Panc1 (cell line): ENCODE measurements around the gene SPTBN1. TPM values are rescaled to one million over a fixed set of nuclear protein-coding genes. Genes with fewer than 3 reads are reported as not detected.

ENCODE experiments used
- ATAC-seq: fragments of 200-7000 bp; cut with Tn5 transposase; 2 replicates; pipeline ENCODE4 v1.9.1; 2020; ENCODE audit warnings: mild to moderate bottlenecking, moderate library complexity
- BruUV-seq: library from RNA; stranded (reverse); fragments of 400-500 nt; replicated peaks from 2 replicates; lab custom pipeline; 2021; lab: Mats Ljungman, UMichigan
- CTCF ChIA-PET: fragments of 300-600 bp; sonication (Branson Sonifier 250); formaldehyde crosslinking; loops from one replicate; lab custom pipeline; 2022; ENCODE audit warnings: antibody characterized with exemption; lab: Charles Lee
- POLR2A ChIA-PET: fragments of 300-600 bp; sonication (Branson Sonifier 250); formaldehyde crosslinking; loops from one replicate; lab custom pipeline; 2022; ENCODE audit warnings: antibody characterized with exemption; lab: Charles Lee
- DNase-seq: peaks from one replicate; pipeline ENCODE4 v3.0.0-alpha.2; 2010; ENCODE audit warnings: low read depth, low spot score
- H3K27ac ChIP-seq: 2 replicates; pipeline ENCODE4 v1.5.1; 2011; ENCODE audit warnings: mild to moderate bottlenecking, low read length, inconsistent platforms
- H3K27me3 ChIP-seq: fragments of 200-500 bp; sonication (Bioruptor generic); 2 replicates; pipeline ENCODE4 v1.6.0; 2014; ENCODE audit warnings: low read length, inconsistent platforms; ENCODE audit not compliant: control insufficient read depth, insufficient read depth
- H3K36me3 ChIP-seq: fragments of 200-500 bp; sonication (Bioruptor generic); 2 replicates; pipeline ENCODE4 v1.5.1; 2014; ENCODE audit warnings: inconsistent platforms, mild to moderate bottlenecking, low read length, moderate library complexity; ENCODE audit not compliant: control insufficient read depth, insufficient read depth
- H3K4me1 ChIP-seq: 2 replicates; pipeline ENCODE4 v1.5.1; 2011; ENCODE audit warnings: inconsistent platforms, mild to moderate bottlenecking, low read length, moderate library complexity; ENCODE audit not compliant: control insufficient read depth, insufficient read depth
- H3K4me3 ChIP-seq, 2 experiments: 2 replicates each; pipeline ENCODE4 v1.5.1; 2011 to 2012; ENCODE audit warnings: low read depth in 2 of 2, low read length in 2 of 2, mild to moderate bottlenecking in 2 of 2, inconsistent platforms in 1 of 2, moderate library complexity in 1 of 2
- H3K9me3 ChIP-seq: fragments of 200-500 bp; sonication (Bioruptor generic); 2 replicates; pipeline ENCODE4 v1.5.1; 2014; ENCODE audit warnings: low read depth, mild to moderate bottlenecking, inconsistent platforms, low read length, moderate library complexity; ENCODE audit not compliant: control insufficient read depth, insufficient read depth
- POLR2AphosphoS5 ChIP-seq: IDR thresholded peaks from 2 replicates; pipeline ENCODE4 v1.6.1; 2012; ENCODE audit warnings: mild to moderate bottlenecking, low read depth, low read length, moderate library complexity
- SIN3A ChIP-seq: IDR thresholded peaks from 2 replicates; pipeline ENCODE4 v1.6.1; 2012; ENCODE audit warnings: low read depth, mild to moderate bottlenecking, low read length, moderate library complexity, borderline replicate concordance; ENCODE audit not compliant: insufficient read depth
- TCF7L2 ChIP-seq: IDR thresholded peaks from 2 replicates; pipeline ENCODE4 v1.6.1; 2011; ENCODE audit warnings: mild to moderate bottlenecking, low read depth, low read length, inconsistent platforms
- in situ Hi-C: cut with HindIII; loops from 2 replicates; pipeline ENCODE4 v1.10.0; 2016; ENCODE audit warnings: low sequenced_read_pairs, low pct_unique_long_range_greater_than_20kb
- intact Hi-C: fragments of 100-400 bp; cut with micrococcal nuclease; formaldehyde crosslinking; loops from one replicate; pipeline ENCODE4 v1.10.0; 2022; ENCODE audit not compliant: unreplicated experiment
- total RNA-seq: library from RNA; stranded (reverse); gene quantifications from one replicate; pipeline ENCODE4 v1.2.1, GENCODE V29; 2021; ENCODE audit not compliant: unreplicated experiment
- TF ChIP-seq, protein P1 (sequence below): fragments of 450-650 bp; IDR thresholded peaks from 2 replicates; pipeline ENCODE4 v1.5.1; 2017; ENCODE audit warnings: mild to moderate bottlenecking
- TF ChIP-seq, protein P2 (sequence below), 2 experiments: IDR thresholded peaks; 2 replicates each; pipeline ENCODE4 v1.6.1; 2011 to 2012; ENCODE audit warnings: low read depth in 2 of 2, control low read depth in 1 of 2, low read length in 1 of 2, mild to moderate bottlenecking in 1 of 2, moderate library complexity in 1 of 2; ENCODE audit not compliant: insufficient read depth in 1 of 2

Gene SPTBN1
- total RNA-seq, 1 experiment from 2014 or later: 169 TPM

DNA sequence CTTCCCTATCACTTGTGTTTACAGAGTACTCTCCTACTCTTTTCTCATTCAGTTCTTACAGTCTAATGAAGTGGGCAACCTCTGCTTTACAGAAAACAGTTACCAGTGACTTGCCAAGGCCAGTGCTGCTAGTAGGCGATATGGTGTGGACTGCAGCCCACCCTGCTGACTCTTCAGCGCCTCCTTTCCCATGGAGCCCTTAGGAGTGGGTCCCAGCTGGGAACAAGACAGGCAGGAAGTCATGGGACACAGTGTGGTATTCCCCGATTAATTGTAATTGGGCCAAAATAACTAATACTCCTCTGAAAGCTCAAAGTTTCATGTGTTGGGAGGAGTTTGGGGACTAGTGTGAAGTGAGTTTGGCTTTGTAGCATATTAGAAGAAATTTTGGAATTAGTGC is 147.2 kb downstream of the SPTBN1 start:
- H3K4me1 ChIP-seq: no peaks in the 10 kb centered on the region; the same call in 1 of the 2 replicates
- H3K9me3 ChIP-seq: no peaks in the 10 kb centered on the region
- H3K27me3 ChIP-seq: no peaks in the 10 kb centered on the region
- H3K4me3 ChIP-seq: no peak overlapping the region
- BruUV-seq: no TSS peak
- peaks cover 2% of the 10 kb centered on the region; the same call in 1 of the 2 replicates for H3K36me3 ChIP-seq
- CTCF ChIA-PET: interaction anchor here (0.9 kb wide), 1 partner anchor 496 kb away, joined by 3 read pairs; no protein-coding TSS in a partner anchor
- 0 out of 2 replicates have a peak, but pooled peaks have one; percentile 19 for ATAC-seq
- intact Hi-C loops (no loop called here), in situ Hi-C loops (no loop called here)
- TF ChIP-seq POLR2AphosphoS5: no peak
- TF ChIP-seq, protein P1, sequence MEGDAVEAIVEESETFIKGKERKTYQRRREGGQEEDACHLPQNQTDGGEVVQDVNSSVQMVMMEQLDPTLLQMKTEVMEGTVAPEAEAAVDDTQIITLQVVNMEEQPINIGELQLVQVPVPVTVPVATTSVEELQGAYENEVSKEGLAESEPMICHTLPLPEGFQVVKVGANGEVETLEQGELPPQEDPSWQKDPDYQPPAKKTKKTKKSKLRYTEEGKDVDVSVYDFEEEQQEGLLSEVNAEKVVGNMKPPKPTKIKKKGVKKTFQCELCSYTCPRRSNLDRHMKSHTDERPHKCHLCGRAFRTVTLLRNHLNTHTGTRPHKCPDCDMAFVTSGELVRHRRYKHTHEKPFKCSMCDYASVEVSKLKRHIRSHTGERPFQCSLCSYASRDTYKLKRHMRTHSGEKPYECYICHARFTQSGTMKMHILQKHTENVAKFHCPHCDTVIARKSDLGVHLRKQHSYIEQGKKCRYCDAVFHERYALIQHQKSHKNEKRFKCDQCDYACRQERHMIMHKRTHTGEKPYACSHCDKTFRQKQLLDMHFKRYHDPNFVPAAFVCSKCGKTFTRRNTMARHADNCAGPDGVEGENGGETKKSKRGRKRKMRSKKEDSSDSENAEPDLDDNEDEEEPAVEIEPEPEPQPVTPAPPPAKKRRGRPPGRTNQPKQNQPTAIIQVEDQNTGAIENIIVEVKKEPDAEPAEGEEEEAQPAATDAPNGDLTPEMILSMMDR: no peak
- TF ChIP-seq, protein P2, sequence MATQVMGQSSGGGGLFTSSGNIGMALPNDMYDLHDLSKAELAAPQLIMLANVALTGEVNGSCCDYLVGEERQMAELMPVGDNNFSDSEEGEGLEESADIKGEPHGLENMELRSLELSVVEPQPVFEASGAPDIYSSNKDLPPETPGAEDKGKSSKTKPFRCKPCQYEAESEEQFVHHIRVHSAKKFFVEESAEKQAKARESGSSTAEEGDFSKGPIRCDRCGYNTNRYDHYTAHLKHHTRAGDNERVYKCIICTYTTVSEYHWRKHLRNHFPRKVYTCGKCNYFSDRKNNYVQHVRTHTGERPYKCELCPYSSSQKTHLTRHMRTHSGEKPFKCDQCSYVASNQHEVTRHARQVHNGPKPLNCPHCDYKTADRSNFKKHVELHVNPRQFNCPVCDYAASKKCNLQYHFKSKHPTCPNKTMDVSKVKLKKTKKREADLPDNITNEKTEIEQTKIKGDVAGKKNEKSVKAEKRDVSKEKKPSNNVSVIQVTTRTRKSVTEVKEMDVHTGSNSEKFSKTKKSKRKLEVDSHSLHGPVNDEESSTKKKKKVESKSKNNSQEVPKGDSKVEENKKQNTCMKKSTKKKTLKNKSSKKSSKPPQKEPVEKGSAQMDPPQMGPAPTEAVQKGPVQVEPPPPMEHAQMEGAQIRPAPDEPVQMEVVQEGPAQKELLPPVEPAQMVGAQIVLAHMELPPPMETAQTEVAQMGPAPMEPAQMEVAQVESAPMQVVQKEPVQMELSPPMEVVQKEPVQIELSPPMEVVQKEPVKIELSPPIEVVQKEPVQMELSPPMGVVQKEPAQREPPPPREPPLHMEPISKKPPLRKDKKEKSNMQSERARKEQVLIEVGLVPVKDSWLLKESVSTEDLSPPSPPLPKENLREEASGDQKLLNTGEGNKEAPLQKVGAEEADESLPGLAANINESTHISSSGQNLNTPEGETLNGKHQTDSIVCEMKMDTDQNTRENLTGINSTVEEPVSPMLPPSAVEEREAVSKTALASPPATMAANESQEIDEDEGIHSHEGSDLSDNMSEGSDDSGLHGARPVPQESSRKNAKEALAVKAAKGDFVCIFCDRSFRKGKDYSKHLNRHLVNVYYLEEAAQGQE (IDR thresholded peaks at IDR 0.05; ENCODE audit: insufficient read depth in 1 of 2, low read depth in 2 of 2, low read length in 1 of 2): no peak
- no peak for TF ChIP-seq SIN3A
- TF ChIP-seq TCF7L2: no peak
- no peak overlapping the region for H3K27ac ChIP-seq
- no peak for DNase-seq
- POLR2A ChIA-PET: no interaction called here

DNA sequence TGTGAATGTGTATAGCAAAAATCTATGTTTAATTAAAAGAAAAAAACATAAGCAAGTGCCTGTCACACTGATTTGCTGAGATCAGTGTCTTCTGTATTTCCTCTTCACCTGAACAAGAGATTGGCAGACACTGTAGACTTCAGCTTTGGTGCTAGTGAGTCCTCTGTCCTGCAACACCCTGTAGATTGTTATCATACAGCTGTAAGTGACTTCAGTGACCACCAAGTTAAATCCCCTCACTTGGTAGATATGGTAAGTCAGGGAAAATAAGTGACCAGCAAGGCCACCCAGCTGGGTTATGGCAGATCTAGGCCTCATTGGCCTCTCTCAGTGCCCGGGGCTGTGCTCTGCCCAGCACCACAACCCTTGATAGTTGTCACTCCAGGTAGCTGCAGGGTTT is 147.7 kb downstream of the SPTBN1 start:
- Histone ChIP-seq H3K4me3 (no peak overlapping the region), H3K27me3 (no peaks in the 10 kb centered on the region), H3K36me3 (peaks cover 2% of the 10 kb centered on the region; the same call in 1 of the 2 replicates), H3K9me3 (no peaks in the 10 kb centered on the region), H3K4me1 (no peaks in the 10 kb centered on the region; the same call in 1 of the 2 replicates), H3K27ac (no peak overlapping the region)
- no peak for ATAC-seq
- TF ChIP-seq, protein P1: no peak
- no peak for TF ChIP-seq TCF7L2
- TF ChIP-seq SIN3A: no peak
- TF ChIP-seq, protein P2 (IDR thresholded peaks at IDR 0.05; ENCODE audit: insufficient read depth in 1 of 2, low read depth in 2 of 2, low read length in 1 of 2): no peak
- no peak for TF ChIP-seq POLR2AphosphoS5
- no peak for DNase-seq
- POLR2A ChIA-PET: no interaction called here
- CTCF ChIA-PET: interaction anchor here (0.9 kb wide), 1 partner anchor 497 kb away, joined by 3 read pairs; no protein-coding TSS in a partner anchor
- BruUV-seq: no TSS peak
- in situ Hi-C loops (no loop called here), intact Hi-C loops (no loop called here)
